Stomach (tissue), 4 donors: ENCODE data around the gene RAB23.

ENCODE experiments used
- EP300 ChIP-seq: sonication (generic); formaldehyde crosslinking; IDR thresholded peaks from one replicate; pipeline ENCODE4 v1.6.1; 2017; ENCODE audit warnings: antibody characterized with exemption
- POLR2A ChIP-seq, 4 donors: fragments of 450-650 bp; IDR thresholded peaks; one replicate each; pipeline ENCODE4 v1.6.1; 2016; ENCODE audit warnings: antibody characterized with exemption in 4 of 4, control low read depth in 2 of 4, mild to moderate bottlenecking in 1 of 4, moderate library complexity in 1 of 4
- TF ChIP-seq, protein P1 (sequence below), 7 experiments: fragments of 450-650 bp in 4 of 7; fragments of 200-600 bp in 3 of 7; sonication (generic) in 3 of 7; IDR thresholded peaks; one replicate each; pipeline ENCODE4 v1.5.1; 2016 to 2019; ENCODE audit warnings: antibody characterized with exemption in 7 of 7, control low read depth in 2 of 7, mild to moderate bottlenecking in 1 of 7

GRCh38 chr6:57257911-57258541 lies 35.9 kb upstream of the RAB23 start:
- TF ChIP-seq, protein P1, sequence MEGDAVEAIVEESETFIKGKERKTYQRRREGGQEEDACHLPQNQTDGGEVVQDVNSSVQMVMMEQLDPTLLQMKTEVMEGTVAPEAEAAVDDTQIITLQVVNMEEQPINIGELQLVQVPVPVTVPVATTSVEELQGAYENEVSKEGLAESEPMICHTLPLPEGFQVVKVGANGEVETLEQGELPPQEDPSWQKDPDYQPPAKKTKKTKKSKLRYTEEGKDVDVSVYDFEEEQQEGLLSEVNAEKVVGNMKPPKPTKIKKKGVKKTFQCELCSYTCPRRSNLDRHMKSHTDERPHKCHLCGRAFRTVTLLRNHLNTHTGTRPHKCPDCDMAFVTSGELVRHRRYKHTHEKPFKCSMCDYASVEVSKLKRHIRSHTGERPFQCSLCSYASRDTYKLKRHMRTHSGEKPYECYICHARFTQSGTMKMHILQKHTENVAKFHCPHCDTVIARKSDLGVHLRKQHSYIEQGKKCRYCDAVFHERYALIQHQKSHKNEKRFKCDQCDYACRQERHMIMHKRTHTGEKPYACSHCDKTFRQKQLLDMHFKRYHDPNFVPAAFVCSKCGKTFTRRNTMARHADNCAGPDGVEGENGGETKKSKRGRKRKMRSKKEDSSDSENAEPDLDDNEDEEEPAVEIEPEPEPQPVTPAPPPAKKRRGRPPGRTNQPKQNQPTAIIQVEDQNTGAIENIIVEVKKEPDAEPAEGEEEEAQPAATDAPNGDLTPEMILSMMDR (IDR thresholded peaks at IDR 0.05), result no peak
- TF ChIP-seq POLR2A (IDR thresholded peaks at IDR 0.05), result no peak
- no peak for TF ChIP-seq EP300
